ENCODE data around the gene ALDH1L1. TPM values are rescaled to one million over a fixed set of nuclear protein-coding genes. Genes with fewer than 3 reads are reported as not detected.
A peak's percentile ranks its signal among the peaks of the same experiment; 100 is the strongest.

Gene ALDH1L1
- total RNA-seq, 2 donors from 2014 or later = 0.21 to 0.48 TPM

DNA sequence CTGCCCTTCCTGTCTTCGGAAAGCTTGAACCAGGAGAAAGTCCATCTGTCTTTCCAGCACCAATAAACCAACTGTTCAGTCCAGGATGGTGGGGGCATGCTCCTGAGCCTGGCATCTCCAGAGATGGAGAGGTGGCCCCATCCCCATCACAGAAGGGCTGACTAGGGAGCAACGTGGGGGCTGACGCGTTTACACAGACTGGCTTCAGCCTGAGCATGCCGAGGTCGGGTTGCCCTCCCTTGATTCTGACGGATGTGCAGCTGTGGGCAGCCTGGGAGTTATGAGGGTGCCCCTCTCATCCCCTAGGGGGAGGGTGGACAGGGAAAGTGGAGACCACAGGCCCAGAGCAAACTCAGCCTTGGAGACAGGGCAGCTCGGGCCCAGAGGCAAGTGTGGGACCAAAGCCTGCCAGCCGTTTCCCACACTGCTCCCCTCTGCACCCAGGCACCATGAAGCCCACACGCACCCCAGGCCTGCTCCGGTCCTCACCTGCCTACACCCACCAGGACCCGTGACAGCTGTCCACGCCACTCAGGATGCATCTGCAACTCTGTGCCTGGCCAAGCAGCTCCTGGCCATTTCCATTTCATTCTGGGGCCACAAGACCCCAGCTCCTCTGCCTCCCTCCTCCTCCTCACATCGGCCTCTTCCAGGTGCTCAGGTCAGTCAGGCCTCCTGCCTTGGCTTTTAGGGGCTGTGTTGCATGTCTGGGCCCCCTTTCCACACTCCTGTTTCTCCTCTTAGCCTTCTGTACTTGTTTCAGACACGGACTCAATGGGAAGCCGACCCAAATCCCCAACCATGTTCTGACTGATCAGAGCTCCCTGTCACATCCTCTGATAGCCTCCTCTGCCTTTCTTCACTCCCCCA, 48.3 kb downstream of the ALDH1L1 start:
- no peak overlapping the region for H3K4me3 Mint-ChIP-seq
- DNase-seq (no peak), ATAC-seq (replicated peaks in 1 of 2) (no peak)
- H3K4me1 Mint-ChIP-seq (ENCODE audit: low read depth) = no peaks in the 10 kb centered on the region
- no peaks in the 10 kb centered on the region for H3K36me3 Mint-ChIP-seq (ENCODE audit: insufficient read depth in 2 of 2)
- no peak overlapping the region for H3K27ac Mint-ChIP-seq
- H3K27me3 Mint-ChIP-seq (ENCODE audit: low read depth) = no peaks in the 10 kb centered on the region
- no peaks in the 10 kb centered on the region for H3K9me3 Mint-ChIP-seq

DNA sequence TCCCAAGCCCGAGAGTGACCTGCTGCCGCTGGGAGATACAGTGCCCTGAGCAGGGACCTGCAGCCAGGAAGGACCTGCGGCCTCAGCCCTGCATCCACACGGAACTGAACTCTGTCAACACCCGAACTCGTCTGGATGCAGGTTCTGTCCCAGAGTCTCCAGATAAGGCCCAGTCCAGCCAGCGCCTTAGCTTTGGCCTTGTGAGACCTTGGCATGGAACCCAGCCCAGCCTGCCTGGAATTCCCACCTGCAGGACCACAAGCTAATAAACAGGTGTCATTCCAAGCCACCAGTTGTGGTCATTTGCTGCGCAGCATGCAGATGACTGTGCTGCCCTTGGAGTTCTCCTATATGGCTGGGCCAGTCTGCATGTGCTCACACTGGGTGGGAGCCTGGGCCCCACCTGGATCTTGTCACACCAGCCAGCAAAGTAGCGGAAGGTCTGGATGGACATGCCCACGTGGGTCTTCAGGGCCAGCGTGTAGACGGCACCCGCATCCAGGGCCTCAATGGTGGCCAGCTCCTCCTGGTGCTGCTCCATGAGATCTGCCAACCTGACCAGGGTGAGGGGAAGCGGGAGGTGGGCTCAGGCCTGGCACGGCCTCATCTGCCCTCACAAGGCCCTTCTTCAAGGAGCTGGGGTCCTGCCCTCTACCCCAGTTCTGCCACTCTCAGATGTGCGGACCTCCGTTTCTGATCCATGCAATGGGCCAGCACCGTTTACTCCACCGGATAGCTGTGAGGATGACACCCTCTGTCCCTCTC, 49.2 kb downstream of the ALDH1L1 start:
- Mint-ChIP-seq H3K9me3 (no peaks in the 10 kb centered on the region), H3K27ac (no peak overlapping the region), H3K4me1 (ENCODE audit: low read depth) (no peaks in the 10 kb centered on the region), H3K27me3 (ENCODE audit: low read depth) (no peaks in the 10 kb centered on the region), H3K4me3 (no peak overlapping the region), H3K36me3 (ENCODE audit: insufficient read depth in 2 of 2) (no peaks in the 10 kb centered on the region)
- DNase-seq (no peak), ATAC-seq (replicated peaks in 1 of 2) (no peak)

DNA sequence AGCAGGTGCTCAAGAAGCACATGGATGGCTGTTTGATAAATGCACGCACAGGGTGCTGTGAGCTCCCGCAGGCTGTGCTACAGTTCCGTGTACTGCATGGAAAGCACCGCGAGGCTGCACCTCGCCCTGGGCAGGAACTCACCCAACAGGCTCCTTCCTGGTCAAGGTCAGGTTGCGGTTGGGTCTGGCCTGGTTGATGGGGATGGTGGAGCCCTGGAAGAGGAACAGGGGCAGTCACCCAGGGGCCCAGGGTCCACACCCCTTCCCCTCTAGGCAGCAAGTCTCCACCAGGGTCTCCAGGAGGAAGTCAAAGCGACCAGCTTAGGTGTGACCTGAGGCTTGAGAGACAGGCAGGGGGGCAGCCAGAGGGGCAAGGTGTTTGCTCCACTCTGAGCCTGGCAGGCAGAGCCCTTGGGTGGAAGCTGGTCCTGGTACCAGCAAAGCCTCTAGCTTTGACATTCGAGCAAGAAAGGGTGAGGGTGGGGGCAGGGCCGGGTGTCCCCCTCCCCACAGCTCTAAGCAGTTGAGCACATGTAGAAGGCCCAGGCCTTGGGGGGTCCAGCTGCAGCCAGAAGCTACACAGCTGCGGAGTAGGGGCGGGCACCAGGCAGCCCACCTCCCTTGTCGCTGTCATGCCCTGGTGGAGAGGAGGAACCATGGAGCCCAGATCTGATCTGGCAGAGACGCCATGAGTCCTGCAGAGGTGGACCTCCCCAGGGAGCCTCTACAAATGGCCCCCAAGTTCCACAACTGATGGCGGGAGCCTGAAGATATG, 50.1 kb downstream of the ALDH1L1 start:
- Mint-ChIP-seq H3K36me3 (ENCODE audit: insufficient read depth in 2 of 2) (no peaks in the 10 kb centered on the region), H3K4me1 (ENCODE audit: low read depth) (no peaks in the 10 kb centered on the region), H3K27ac (no peak overlapping the region), H3K9me3 (no peaks in the 10 kb centered on the region), H3K4me3 (no peak overlapping the region), H3K27me3 (ENCODE audit: low read depth) (no peaks in the 10 kb centered on the region)
- DNase-seq (no peak), ATAC-seq (replicated peaks in 1 of 2) (no peak)

DNA sequence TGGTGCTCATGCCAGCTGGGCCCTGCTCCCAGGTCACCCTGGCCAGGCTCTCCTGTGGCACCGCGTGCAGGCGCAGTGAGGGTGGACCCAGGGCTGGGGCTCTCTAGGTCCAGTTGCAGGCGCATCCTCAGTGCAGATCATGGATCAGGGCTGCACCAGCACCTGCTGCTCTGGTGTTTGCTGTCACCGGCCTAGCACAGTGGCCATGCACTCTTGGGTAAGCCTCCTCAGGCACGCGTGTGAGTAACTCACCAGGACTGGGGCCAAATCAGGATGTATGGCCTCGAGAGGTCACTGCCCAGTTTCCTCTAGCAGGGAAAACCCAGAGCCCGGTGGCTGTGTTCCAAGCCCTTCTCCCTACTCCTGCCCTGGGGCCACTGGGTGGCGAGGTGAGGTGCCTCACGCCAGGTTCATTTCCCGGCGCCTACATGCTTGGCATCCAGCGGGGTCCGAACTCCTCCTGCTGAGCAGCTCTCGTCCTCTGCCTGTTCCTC, 50.9 kb downstream of the ALDH1L1 start:
- DNase-seq (no peak), ATAC-seq (replicated peaks in 1 of 2) (no peak)
- Mint-ChIP-seq H3K27me3 (ENCODE audit: low read depth) (no peaks in the 10 kb centered on the region), H3K4me1 (ENCODE audit: low read depth) (no peaks in the 10 kb centered on the region), H3K27ac (no peak overlapping the region), H3K4me3 (no peak overlapping the region), H3K9me3 (no peaks in the 10 kb centered on the region), H3K36me3 (ENCODE audit: insufficient read depth in 2 of 2) (no peaks in the 10 kb centered on the region)

- DNase-seq (no peak), ATAC-seq (replicated peaks in 1 of 2) (no peak)
- Mint-ChIP-seq H3K9me3 (no peaks in the 10 kb centered on the region), H3K27ac (no peak overlapping the region), H3K27me3 (ENCODE audit: low read depth) (no peaks in the 10 kb centered on the region), H3K4me3 (no peak overlapping the region), H3K4me1 (ENCODE audit: low read depth) (no peaks in the 10 kb centered on the region), H3K36me3 (ENCODE audit: insufficient read depth in 2 of 2) (no peaks in the 10 kb centered on the region)
Observed at GRCh38 chr3:126128504-126129397, 51.6 kb downstream of the ALDH1L1 start.

- Mint-ChIP-seq H3K4me1 (ENCODE audit: low read depth) (no peaks in the 10 kb centered on the region), H3K36me3 (ENCODE audit: insufficient read depth in 2 of 2) (no peaks in the 10 kb centered on the region), H3K9me3 (no peaks in the 10 kb centered on the region), H3K4me3 (no peak overlapping the region), H3K27me3 (ENCODE audit: low read depth) (no peaks in the 10 kb centered on the region), H3K27ac (no peak overlapping the region)
- no peak for DNase-seq
- no peak for ATAC-seq (replicated peaks in 1 of 2)
Observed at GRCh38 chr3:126127904-126128303, 52.5 kb downstream of the ALDH1L1 start.

GRCh38 chr3:126127452-126127851, 52.9 kb downstream of the ALDH1L1 start:
- DNase-seq (no peak), ATAC-seq (replicated peaks in 1 of 2) (no peak)
- no peaks in the 10 kb centered on the region for H3K36me3 Mint-ChIP-seq (ENCODE audit: insufficient read depth in 2 of 2)
- H3K4me1 Mint-ChIP-seq (ENCODE audit: low read depth) = no peaks in the 10 kb centered on the region
- H3K4me3 Mint-ChIP-seq = no peak overlapping the region
- no peak overlapping the region for H3K27ac Mint-ChIP-seq
- no peaks in the 10 kb centered on the region for H3K9me3 Mint-ChIP-seq
- no peaks in the 10 kb centered on the region for H3K27me3 Mint-ChIP-seq (ENCODE audit: low read depth)

DNA sequence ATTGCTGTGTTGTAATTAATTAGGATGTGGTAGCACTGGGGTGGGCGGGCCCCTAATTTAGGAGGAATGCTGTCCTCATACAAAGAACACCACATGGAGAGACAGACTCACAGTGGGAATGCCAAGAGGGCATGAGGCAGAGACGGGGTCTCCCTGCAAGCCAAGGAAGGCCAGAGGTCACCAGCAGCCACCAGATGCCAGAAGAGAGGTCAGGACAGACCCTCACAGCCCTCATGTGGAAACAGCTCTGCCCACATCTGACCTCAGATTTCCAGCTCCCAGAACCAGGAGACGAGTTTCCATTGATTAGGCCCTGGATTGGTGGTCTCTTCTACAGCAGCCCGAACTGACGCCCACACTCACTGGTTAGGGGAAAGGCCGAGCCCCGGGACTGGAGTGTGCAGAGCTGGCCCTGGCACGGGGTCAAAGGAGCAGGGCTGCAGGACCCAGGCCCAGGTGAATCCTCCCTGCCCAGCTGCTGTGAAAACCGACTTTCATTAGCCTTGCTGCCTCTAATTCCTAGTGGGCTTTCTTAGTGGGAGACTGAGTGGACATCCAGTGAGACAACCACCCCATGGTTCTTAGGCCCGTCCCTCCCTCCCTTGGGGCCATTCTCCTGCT, 53.5 kb downstream of the ALDH1L1 start:
- H3K27ac Mint-ChIP-seq = no peak overlapping the region
- ATAC-seq (replicated peaks in 1 of 2) = no peak
- DNase-seq = no peak
- no peak overlapping the region for H3K4me3 Mint-ChIP-seq
- no peaks in the 10 kb centered on the region for H3K27me3 Mint-ChIP-seq (ENCODE audit: low read depth)
- H3K36me3 Mint-ChIP-seq (ENCODE audit: insufficient read depth in 2 of 2) = no peaks in the 10 kb centered on the region
- no peaks in the 10 kb centered on the region for H3K4me1 Mint-ChIP-seq (ENCODE audit: low read depth)
- H3K9me3 Mint-ChIP-seq = no peaks in the 10 kb centered on the region

DNA sequence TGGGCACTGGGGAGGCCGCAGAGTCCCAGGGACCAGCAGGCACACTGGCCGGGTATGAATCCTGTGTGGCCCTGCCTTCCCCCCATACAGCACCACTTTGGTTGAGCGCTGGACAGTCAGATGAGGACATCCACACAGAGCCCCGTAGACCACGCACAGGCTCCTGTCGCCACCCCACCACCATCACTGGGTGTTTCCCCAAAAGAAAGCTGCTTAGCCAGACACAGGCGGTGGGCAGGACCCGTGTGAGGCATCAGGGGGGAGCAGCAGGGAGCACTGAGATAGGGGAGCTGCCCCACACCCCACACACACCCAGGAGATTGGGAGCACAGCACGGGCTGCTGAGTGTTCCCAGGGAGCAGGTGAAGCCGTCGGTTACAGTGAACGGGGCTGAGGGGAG, 54.1 kb downstream of the ALDH1L1 start:
- DNase-seq = no peak

GRCh38 chr3:126125781-126126251, 54.6 kb downstream of the ALDH1L1 start:
- DNase-seq (no peak), ATAC-seq (replicated peaks in 1 of 2) (no peak)
- Mint-ChIP-seq H3K4me1 (ENCODE audit: low read depth) (no peaks in the 10 kb centered on the region), H3K9me3 (no peaks in the 10 kb centered on the region), H3K27ac (no peak overlapping the region), H3K36me3 (ENCODE audit: insufficient read depth in 2 of 2) (no peaks in the 10 kb centered on the region), H3K4me3 (no peak overlapping the region), H3K27me3 (ENCODE audit: low read depth) (no peaks in the 10 kb centered on the region)

More for the DNA sequence above, 54.1 kb downstream of the ALDH1L1 start:
- H3K27me3 Mint-ChIP-seq (ENCODE audit: low read depth) = no peaks in the 10 kb centered on the region
- H3K4me1 Mint-ChIP-seq (ENCODE audit: low read depth) = no peaks in the 10 kb centered on the region
- no peaks in the 10 kb centered on the region for H3K36me3 Mint-ChIP-seq (ENCODE audit: insufficient read depth in 2 of 2)
- peak in 1 of 2 donors; percentile 16 for ATAC-seq (replicated peaks in 1 of 2)
- H3K27ac Mint-ChIP-seq = no peak overlapping the region
- no peaks in the 10 kb centered on the region for H3K9me3 Mint-ChIP-seq
- no peak overlapping the region for H3K4me3 Mint-ChIP-seq

DNA sequence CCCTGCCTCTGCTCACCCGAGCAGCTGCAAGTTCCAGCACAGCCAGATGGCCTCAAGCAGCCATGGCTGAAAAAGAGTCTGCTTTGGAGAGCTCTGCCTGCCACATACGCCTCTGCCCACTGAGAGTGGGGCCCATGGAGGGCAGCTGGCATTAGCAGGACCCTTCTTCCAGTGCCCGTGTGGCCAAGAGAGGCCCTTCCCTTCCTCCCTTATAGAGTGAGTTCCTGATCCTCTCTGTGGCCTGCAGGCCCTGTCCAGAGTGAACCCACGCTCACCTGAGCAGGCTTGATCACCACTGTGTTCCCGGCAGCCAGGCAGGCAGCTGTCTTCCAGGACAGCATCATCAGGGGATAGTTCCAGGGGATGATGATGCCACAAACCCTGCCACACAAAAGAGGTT, 55.0 kb downstream of the ALDH1L1 start:
- Mint-ChIP-seq H3K27ac (no peak overlapping the region), H3K36me3 (ENCODE audit: insufficient read depth in 2 of 2) (no peaks in the 10 kb centered on the region), H3K9me3 (no peaks in the 10 kb centered on the region), H3K4me3 (no peak overlapping the region), H3K27me3 (ENCODE audit: low read depth) (no peaks in the 10 kb centered on the region), H3K4me1 (ENCODE audit: low read depth) (no peaks in the 10 kb centered on the region)
- ATAC-seq (replicated peaks in 1 of 2) (no peak), DNase-seq (no peak)

DNA sequence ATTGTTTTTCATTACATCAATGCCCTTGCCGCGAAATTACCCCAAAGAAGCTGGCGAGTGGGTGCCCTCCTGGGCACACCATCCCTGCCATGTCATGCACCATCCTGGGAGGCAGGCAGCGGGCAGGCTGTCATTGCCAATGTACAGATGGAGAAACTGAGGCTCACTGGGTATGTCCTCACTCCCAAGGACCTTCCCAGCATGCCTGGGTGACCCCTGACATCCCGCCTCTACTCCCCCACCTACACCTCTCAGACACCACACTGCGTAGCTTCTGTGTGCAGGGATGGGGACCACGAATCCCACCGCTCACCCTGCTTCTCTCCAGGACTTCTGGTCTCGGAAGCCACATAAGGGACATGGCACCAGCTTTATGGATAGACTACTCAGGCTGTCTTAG, 55.5 kb downstream of the ALDH1L1 start:
- ATAC-seq (replicated peaks in 1 of 2) = no peak
- H3K27ac Mint-ChIP-seq = no peak overlapping the region
- H3K4me1 Mint-ChIP-seq (ENCODE audit: low read depth) = no peaks in the 10 kb centered on the region
- H3K9me3 Mint-ChIP-seq = no peaks in the 10 kb centered on the region
- DNase-seq = no peak
- no peak overlapping the region for H3K4me3 Mint-ChIP-seq
- no peaks in the 10 kb centered on the region for H3K36me3 Mint-ChIP-seq (ENCODE audit: insufficient read depth in 2 of 2)
- H3K27me3 Mint-ChIP-seq (ENCODE audit: low read depth) = peaks cover under 1% of the 10 kb centered on the region
